Brain microvascular endothelial cell (primary cell): ENCODE measurements around the gene TNS1.

ENCODE experiments used
- DNase-seq: peaks from one replicate; pipeline ENCODE4 v3.0.0-alpha.2; 2020
- H3K27ac ChIP-seq: fragments of 250-450 bp; sonication (Bioruptor Pico); 2 replicates; pipeline ENCODE4 v1.5.1; 2020; ENCODE audit warnings: mild to moderate bottlenecking, moderate library complexity
- H3K27me3 ChIP-seq: fragments of 250-450 bp; sonication (Bioruptor Pico); replicated peaks from 2 replicates; pipeline ENCODE4 v1.5.1; 2020; ENCODE audit warnings: mild to moderate bottlenecking
- H3K36me3 ChIP-seq: fragments of 250-450 bp; sonication (Bioruptor Pico); replicated peaks from 2 replicates; pipeline ENCODE4 v1.5.1; 2020; ENCODE audit warnings: mild to moderate bottlenecking
- H3K4me3 ChIP-seq: 2 replicates; pipeline ENCODE4 v1.5.1; 2011; ENCODE audit warnings: low read depth, mild to moderate bottlenecking, control low read depth, low read length, moderate library complexity
- CTCF ChIP-seq: IDR thresholded peaks from 2 replicates; pipeline ENCODE4 v1.5.1; 2011; ENCODE audit warnings: low read depth, mild to moderate bottlenecking, moderate library complexity, low read length, control low read depth, inconsistent platforms; ENCODE audit errors: missing control alignments
- in situ Hi-C: cut with HindIII; loops from 2 replicates; pipeline ENCODE4 v1.10.0; 2017; ENCODE audit warnings: low sequenced_read_pairs, low pct_ligation_motif_present

TNS1 gene

GRCh38 chr2:217938036-217938435 is 64.8 kb downstream of the TNS1 start:
- no peak for TF ChIP-seq CTCF
- Histone ChIP-seq H3K27me3 (no peaks in the 10 kb centered on the region), H3K27ac (no peak overlapping the region), H3K4me3 (no peak overlapping the region), H3K36me3 (no peaks in the 10 kb centered on the region)
- in situ Hi-C loops = no loop called here
- DNase-seq = no peak

GRCh38 chr2:217937446-217937845 is 65.3 kb downstream of the TNS1 start:
- no peak overlapping the region for H3K4me3 ChIP-seq
- no peak for DNase-seq
- H3K36me3 ChIP-seq = no peaks in the 10 kb centered on the region
- no peaks in the 10 kb centered on the region for H3K27me3 ChIP-seq
- in situ Hi-C loops = no loop called here
- TF ChIP-seq CTCF = no peak
- peak overlapping the region; percentile 25 for H3K27ac ChIP-seq

- no peak overlapping the region for H3K4me3 ChIP-seq
- H3K27ac ChIP-seq = peak overlapping the region; percentile 25
- no peak for TF ChIP-seq CTCF
- H3K27me3 ChIP-seq = no peaks in the 10 kb centered on the region
- in situ Hi-C loops = no loop called here
- no peak for DNase-seq
- H3K36me3 ChIP-seq = no peaks in the 10 kb centered on the region
Measured at GRCh38 chr2:217936952-217937351, 65.8 kb downstream of the TNS1 start.

GRCh38 chr2:217935901-217936684 is 66.7 kb downstream of the TNS1 start:
- no peak for DNase-seq

GRCh38 chr2:217935235-217935879 is 67.4 kb downstream of the TNS1 start:
- in situ Hi-C loops = no loop called here
- TF ChIP-seq CTCF = no peak
- H3K4me3 ChIP-seq = no peak overlapping the region
- DNase-seq = peak; percentile 72
- no peaks in the 10 kb centered on the region for H3K36me3 ChIP-seq
- no peaks in the 10 kb centered on the region for H3K27me3 ChIP-seq
- H3K27ac ChIP-seq = peak overlapping the region; percentile 87

More at GRCh38 chr2:217935901-217936684, 66.7 kb downstream of the TNS1 start:
- Histone ChIP-seq H3K4me3 (no peak overlapping the region), H3K27ac (peak overlapping the region; percentile 87), H3K36me3 (no peaks in the 10 kb centered on the region), H3K27me3 (no peaks in the 10 kb centered on the region)
- no peak for TF ChIP-seq CTCF
- in situ Hi-C loops = no loop called here
